Mammary epithelial cell (primary cell): ENCODE data around the gene WFDC1.

Experiments
- EZH2 ChIP-seq: IDR thresholded peaks from 2 replicates; pipeline ENCODE4 v1.6.1; 2012; ENCODE audit warnings: low read length, inconsistent platforms, borderline replicate concordance
- TF ChIP-seq, protein P1 (sequence below), 2 donors: IDR thresholded peaks in 1 of 2; conservative IDR thresholded peaks in 1 of 2; 2 replicates each; pipeline ENCODE4 v1.5.1; 2011 to 2012; ENCODE audit warnings: inconsistent platforms in 2 of 2, low read length in 2 of 2, mild to moderate bottlenecking in 2 of 2, control low read depth in 1 of 2, low read depth in 1 of 2; ENCODE audit not compliant: insufficient read depth in 1 of 2; ENCODE audit errors: extremely low read depth in 1 of 2

DNA sequence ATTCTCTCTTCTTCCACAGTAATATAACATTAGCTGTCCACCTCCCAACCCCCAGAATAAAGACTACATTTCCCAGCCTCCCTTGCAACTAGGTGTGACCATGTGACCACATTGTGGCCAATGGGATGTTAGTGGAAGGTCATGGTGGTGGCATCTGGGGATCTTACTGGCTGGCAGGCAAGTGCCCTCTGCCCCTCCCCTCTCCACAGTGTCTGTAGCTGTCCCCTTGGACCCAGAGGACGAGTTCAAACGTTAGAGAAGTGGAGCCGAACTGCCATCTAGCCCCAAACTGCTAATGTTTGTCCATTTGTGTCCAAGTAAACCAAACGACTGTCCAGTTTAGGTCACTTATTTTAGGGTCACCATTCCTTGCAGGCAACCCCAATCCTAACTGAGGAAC is 28.2 kb upstream of the WFDC1 start:
- TF ChIP-seq, protein P1, sequence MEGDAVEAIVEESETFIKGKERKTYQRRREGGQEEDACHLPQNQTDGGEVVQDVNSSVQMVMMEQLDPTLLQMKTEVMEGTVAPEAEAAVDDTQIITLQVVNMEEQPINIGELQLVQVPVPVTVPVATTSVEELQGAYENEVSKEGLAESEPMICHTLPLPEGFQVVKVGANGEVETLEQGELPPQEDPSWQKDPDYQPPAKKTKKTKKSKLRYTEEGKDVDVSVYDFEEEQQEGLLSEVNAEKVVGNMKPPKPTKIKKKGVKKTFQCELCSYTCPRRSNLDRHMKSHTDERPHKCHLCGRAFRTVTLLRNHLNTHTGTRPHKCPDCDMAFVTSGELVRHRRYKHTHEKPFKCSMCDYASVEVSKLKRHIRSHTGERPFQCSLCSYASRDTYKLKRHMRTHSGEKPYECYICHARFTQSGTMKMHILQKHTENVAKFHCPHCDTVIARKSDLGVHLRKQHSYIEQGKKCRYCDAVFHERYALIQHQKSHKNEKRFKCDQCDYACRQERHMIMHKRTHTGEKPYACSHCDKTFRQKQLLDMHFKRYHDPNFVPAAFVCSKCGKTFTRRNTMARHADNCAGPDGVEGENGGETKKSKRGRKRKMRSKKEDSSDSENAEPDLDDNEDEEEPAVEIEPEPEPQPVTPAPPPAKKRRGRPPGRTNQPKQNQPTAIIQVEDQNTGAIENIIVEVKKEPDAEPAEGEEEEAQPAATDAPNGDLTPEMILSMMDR (conservative IDR thresholded peaks at IDR 0.05 in 1 of 2, IDR thresholded peaks at IDR 0.05 in 1 of 2; ENCODE audit: extremely low read depth in 1 of 2, insufficient read depth in 1 of 2, low read depth in 1 of 2, low read length in 2 of 2): no peak
- no peak for TF ChIP-seq EZH2
